Choroid plexus epithelial cell (primary cell): ENCODE results near the gene JUP.

Source experiments
- DNase-seq: peaks from one replicate; pipeline ENCODE4 v3.0.0-alpha.2; 2010; ENCODE audit warnings: low read depth
- H3K4me3 ChIP-seq: 2 replicates; pipeline ENCODE4 v1.5.1; 2011; ENCODE audit warnings: low read depth, mild to moderate bottlenecking, control low read depth, low read length, moderate library complexity
- TF ChIP-seq, protein P1 (sequence below): conservative IDR thresholded peaks from 2 replicates; pipeline ENCODE4 v1.5.1; 2011; ENCODE audit warnings: low read depth, mild to moderate bottlenecking, control low read depth, inconsistent platforms, low read length, moderate library complexity

Gene JUP

DNA sequence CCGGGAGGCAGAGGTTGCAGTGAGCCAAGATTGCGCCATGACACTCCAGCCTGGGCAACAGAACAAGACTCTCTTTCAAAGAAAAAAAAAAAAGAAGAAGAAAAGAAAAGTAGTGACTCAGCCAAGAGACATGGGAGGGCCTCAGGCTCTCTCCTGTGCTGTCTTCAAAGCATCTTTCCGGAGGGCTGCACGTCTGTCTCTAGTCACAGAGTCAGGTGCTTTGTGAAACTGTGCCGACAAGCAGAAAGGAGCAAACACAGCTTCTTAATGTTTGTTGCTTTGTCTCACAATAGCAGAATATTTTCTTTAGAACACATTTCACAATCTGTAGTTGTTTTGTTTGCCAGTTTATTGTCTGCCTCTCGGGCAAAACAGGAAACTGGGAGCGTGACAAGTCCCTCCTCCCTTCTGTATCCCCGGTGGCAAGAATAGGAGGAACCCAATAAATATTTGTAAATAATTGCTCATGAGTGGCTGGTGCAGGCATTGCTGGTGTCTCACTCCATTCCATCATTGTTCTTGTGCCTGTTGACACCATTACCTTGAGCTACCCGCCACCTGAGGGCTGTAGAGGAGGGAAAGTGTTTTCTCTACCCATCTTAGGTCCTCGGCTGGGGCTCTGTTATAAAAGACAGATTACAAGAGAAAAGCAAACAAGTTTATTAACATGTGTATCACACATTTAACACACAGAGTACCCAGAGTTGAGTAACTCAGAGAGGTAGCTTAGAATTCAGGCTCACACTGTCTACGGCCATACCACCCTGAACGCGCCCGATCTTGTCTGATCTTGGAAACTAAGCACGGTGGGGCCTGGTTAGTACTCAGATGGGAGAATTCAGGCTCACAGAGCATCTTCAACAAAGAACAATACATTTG, 68.9 kb downstream of the JUP start:
- TF ChIP-seq, protein P1, sequence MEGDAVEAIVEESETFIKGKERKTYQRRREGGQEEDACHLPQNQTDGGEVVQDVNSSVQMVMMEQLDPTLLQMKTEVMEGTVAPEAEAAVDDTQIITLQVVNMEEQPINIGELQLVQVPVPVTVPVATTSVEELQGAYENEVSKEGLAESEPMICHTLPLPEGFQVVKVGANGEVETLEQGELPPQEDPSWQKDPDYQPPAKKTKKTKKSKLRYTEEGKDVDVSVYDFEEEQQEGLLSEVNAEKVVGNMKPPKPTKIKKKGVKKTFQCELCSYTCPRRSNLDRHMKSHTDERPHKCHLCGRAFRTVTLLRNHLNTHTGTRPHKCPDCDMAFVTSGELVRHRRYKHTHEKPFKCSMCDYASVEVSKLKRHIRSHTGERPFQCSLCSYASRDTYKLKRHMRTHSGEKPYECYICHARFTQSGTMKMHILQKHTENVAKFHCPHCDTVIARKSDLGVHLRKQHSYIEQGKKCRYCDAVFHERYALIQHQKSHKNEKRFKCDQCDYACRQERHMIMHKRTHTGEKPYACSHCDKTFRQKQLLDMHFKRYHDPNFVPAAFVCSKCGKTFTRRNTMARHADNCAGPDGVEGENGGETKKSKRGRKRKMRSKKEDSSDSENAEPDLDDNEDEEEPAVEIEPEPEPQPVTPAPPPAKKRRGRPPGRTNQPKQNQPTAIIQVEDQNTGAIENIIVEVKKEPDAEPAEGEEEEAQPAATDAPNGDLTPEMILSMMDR: no peak
- DNase-seq: peak; percentile 58
- H3K4me3 ChIP-seq: no peak overlapping the region

DNA sequence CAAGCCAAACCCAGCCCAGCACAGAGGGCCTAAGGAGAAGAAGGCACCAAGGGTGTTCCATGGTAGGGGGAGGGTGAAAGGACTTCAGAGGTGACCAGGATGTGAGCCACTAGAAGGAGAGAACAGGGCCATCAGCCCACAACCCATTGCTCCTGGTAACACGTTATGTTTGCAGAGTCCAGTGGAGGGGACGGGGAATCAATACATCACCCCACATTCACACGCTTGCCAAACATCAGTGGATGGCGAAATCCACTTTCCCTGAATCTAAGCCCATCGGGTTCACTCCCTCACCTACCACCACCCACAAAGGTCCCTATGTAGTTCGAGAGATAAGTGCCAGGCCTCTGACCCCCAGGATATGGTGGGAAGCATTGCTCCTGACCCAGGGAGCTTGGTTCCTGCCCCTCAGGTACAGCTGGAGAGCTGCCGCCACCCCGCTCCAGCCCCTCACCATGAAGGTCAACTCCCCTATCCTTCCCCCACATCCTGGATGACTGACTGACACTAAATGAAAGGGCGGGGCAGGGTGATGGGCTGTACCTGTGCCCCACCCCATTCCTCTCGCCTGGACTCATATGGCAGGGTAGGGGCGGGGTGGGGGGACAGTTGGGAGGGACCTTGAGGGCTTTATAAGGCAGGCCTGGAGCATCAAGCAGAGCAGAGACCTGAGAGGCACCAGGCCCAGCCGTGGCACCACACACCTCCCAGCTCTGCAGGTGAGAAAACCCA, 74.7 kb downstream of the JUP start, which contains the start of gene GAST:
Gene GAST, plus strand, starts transcription at position 663 of the 732 bp plus-strand sequence. CDS start 3,106 bp downstream, outside the sequence.
- DNase-seq: no peak
- TF ChIP-seq, protein P1: no peak
- H3K4me3 ChIP-seq: no peak within 1 kb of the TSS

DNA sequence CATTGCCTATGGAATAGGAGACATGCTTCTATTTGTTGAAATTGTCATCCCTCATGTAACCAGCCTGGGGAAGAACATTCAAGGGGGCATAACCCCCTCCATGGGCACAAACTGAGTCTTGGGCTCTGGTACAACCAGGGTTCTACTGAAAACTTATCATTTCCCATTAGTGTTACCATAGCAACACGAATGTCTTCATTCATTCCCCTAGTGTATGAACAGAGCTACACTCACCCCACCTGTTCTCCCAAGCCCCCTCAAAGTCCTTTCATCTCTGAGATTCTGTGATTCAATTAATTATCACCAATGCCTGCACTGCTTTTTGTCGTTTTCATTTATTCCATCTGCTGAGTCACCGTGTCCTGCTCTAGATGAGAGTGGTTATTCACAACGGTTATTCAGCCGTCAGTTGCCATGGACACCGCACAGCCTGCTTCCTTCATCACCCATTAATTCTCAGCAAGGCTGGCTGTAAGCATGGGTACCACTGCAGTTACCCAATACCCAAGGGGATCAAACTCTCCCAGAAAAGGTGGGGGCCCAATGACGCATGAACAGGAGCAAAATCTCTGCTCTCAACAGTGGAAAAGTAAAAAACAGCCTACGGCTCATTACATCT, 75.9 kb downstream of the JUP start:
- peak; percentile 63 for DNase-seq
- TF ChIP-seq, protein P1: no peak
- no peak overlapping the region for H3K4me3 ChIP-seq

DNA sequence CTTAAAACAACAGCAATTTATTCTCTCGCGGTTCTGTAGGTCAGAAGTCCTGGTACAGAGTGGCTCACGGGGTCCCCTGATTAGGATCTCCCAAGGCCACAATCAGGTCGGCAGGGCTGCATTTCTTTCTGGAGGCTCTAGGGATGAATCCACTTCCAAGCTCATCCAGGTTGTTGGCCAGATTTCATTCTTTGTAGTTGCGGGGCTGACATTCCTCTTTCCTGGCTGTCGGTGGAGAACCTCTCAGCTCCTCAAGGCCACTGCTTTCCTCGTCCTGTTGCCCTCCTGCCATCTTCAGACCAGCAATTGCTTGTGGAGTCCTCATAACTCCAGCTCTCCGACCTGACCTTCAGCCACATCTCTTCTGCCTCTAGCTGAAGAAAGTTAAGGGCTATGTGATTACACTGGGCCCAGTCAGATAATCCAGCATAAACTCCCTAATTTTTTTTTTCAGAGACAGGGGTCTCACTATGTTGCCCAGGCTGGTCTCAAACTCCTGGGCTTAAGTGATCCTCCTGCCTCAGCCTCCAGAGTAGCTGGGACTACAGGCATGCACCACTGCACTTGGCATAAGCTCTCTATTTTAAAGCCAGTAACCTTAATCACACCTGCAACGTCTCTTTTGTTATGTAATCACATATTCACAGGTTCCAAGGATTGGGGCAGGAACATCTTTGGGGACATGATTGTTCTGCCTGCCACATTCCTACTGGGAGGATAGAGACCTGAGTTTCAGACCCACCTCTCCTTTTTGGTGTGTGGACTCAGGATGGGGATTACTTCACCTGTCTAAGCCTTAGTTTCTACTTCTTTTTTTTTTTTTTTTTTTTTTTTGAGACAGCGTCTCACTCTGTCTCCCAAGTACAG, 78.5 kb downstream of the JUP start:
- no peak overlapping the region for H3K4me3 ChIP-seq
- no peak for DNase-seq
- TF ChIP-seq, protein P1: no peak

DNA sequence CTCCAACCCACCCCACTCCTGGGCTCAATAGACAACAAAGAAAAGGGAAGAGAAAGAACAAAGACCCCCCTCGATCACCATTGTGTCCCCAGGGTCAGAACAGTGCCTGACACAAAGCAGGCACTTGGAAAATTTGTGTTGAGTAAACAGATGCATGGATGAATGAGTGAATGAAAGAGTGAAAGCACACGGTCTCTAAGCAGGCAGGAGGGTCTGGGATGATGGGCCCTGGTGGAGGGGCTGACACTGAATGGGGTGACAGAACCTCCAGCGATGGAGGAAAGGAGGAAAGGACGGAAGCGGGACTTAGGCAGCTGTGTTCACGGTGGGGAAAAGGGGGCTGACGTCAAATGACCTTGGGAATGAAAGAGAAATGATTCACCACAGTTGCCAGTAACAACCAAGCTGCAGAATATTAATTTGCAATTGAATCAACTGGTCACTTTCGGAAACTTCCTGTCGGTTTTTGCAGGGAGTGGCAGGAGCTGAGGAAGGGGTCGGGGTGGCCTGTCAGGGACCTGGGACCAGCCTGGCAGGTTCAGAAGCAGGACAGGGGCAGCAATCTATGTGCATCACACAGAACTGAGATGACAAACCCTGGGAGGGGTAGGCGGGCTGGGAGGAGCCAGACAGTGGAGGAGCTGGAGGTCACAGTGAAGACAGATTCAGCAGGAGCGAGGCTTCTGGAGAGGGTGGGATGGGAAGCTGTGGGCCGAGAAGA, 81.1 kb downstream of the JUP start:
- H3K4me3 ChIP-seq: no peak overlapping the region
- TF ChIP-seq, protein P1: no peak
- peak; percentile 53 for DNase-seq
